Psoas muscle (tissue), 8 donors: ENCODE data around the gene CTNNA1. TPM values are rescaled to one million over a fixed set of nuclear protein-coding genes. Genes with fewer than 3 reads are reported as not detected.
"Not testable (repeated sequence)": the region's sequence is repeated elsewhere in the genome, so short reads cannot be mapped to it uniquely, and the experiment has no call there.

Experiments used
- ATAC-seq, 4 donors: fragments of 200-7000 bp; cut with Tn5 transposase; one replicate each; pipeline ENCODE4 v1.9.1; 2020; ENCODE audit warnings: moderate library complexity in 3 of 4, mild to moderate bottlenecking in 2 of 4
- DNase-seq, 2 donors: peaks; one replicate each; pipeline ENCODE4 v3.0.0-alpha.2; 2020
- H3K27ac ChIP-seq: fragments of 200-600 bp; one replicate; pipeline ENCODE4 v1.8.0; 2022
- H3K27me3 ChIP-seq, 3 donors: fragments of 200-600 bp in 1 of 3; one replicate each; pipeline versions ENCODE4 v1.6.1 to v1.8.0; 2013 to 2022; ENCODE audit warnings: low read length in 2 of 3, mild to moderate bottlenecking in 2 of 3, moderate library complexity in 1 of 3; ENCODE audit not compliant: insufficient read depth in 3 of 3
- H3K36me3 ChIP-seq, 2 donors: fragments of 200-600 bp in 1 of 2; one replicate each; pipeline versions ENCODE4 v1.6.1 to v1.8.0; 2013 to 2022; ENCODE audit warnings: low read depth in 1 of 2, mild to moderate bottlenecking in 1 of 2, moderate library complexity in 1 of 2; ENCODE audit not compliant: insufficient read depth in 1 of 2
- H3K4me1 ChIP-seq: fragments of 200-600 bp; one replicate; pipeline ENCODE4 v1.8.0; 2022
- H3K4me3 ChIP-seq: fragments of 200-600 bp; one replicate; pipeline ENCODE4 v1.8.0; 2022; ENCODE audit warnings: mild to moderate bottlenecking
- H3K9me3 ChIP-seq: fragments of 200-600 bp; one replicate; pipeline ENCODE4 v1.8.0; 2022
- WGBS, 3 donors: extraction: QIAGEN DNeasy Blood & Tissue Kit; methylation state at CpG; one replicate each; pipeline versions ENCODE4 v1.1.6 to v1.1.7; 2013; 5-methylcytosine and 5-hydroxymethylcytosine counted together
- intact Hi-C, 2 donors: fragments of 100-400 bp; cut with DNase I; formaldehyde crosslinking; loops; one replicate each; pipeline versions ENCODE4 v1.11.0 to v1.14.2; 2022
- polyA plus RNA-seq, 3 donors: library from polyadenylated mRNA; stranded (reverse); fragments of 200-250 nt; gene quantifications; one replicate each; pipeline ENCODE4 v1.2.3, GENCODE V29; 2013
- total RNA-seq, 4 donors: library from RNA; stranded (reverse); fragmentation: NEBNext Ultra II Directional in 2 of 4; extraction: Animal tissue kit (Norgen Biotek cat#: 25700) in 2 of 4; gene quantifications; one replicate each; pipeline versions ENCODE4 v1.2.1 to v1.2.4, GENCODE V29; 2021 to 2023
- TF ChIP-seq, protein P1 (sequence below): fragments of 200-600 bp; IDR thresholded peaks from one replicate; pipeline ENCODE4 v1.8.0; 2022; ENCODE audit warnings: antibody characterized with exemption
- donor health status: healthy with polysubstance abuse.
- donor health status: DM: no; HTN: no; CAD: no; lungs with moderate emphysema.
- donor health status: Bipolar disorder and iron deficiency.
- donor health status: healthy.
- donor health status: DM: yes; HTN: yes; CAD: no.
- donor health status: DM: no; HTN: no; CAD: no.
- donor health status: DM: no; HTN: no; CAD: no.
- donor health status: DM: yes; HTN: yes; CAD: no.

CTNNA1 gene
- total and polyA plus RNA-seq, 7 donors, result 58.8 to 162 (median 99.3) TPM

- intact Hi-C loops, result no loop called here
- DNase-seq (no peak), ATAC-seq (peak in 2 of 4 donors; percentile 35 to 45)
- Histone ChIP-seq H3K9me3 (no peaks in the 10 kb centered on the region), H3K4me3 (no peak overlapping the region), H3K36me3 (peaks cover 0 to 1% of the 10 kb centered on the region in 2 donors), H3K27ac (no peak overlapping the region), H3K27me3 (no peaks in the 10 kb centered on the region), H3K4me1 (peaks cover 21% of the 10 kb centered on the region)
- TF ChIP-seq, protein P1, sequence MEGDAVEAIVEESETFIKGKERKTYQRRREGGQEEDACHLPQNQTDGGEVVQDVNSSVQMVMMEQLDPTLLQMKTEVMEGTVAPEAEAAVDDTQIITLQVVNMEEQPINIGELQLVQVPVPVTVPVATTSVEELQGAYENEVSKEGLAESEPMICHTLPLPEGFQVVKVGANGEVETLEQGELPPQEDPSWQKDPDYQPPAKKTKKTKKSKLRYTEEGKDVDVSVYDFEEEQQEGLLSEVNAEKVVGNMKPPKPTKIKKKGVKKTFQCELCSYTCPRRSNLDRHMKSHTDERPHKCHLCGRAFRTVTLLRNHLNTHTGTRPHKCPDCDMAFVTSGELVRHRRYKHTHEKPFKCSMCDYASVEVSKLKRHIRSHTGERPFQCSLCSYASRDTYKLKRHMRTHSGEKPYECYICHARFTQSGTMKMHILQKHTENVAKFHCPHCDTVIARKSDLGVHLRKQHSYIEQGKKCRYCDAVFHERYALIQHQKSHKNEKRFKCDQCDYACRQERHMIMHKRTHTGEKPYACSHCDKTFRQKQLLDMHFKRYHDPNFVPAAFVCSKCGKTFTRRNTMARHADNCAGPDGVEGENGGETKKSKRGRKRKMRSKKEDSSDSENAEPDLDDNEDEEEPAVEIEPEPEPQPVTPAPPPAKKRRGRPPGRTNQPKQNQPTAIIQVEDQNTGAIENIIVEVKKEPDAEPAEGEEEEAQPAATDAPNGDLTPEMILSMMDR, result no peak
- 20 to 40% (median 29%) methylated on average over 5 of the region's 5 CpGs for WGBS, 3 donors
Observed at GRCh38 chr5:138772986-138773594, 19.9 kb downstream of the CTNNA1 start.

GRCh38 chr5:138773624-138774023 is 20.4 kb downstream of the CTNNA1 start:
- H3K36me3 ChIP-seq, H3K4me3 ChIP-seq, H3K27me3 ChIP-seq, H3K27ac ChIP-seq, DNase-seq, intact Hi-C loops, ATAC-seq, H3K9me3 ChIP-seq: not testable (repeated sequence)
- 80 to 86% (median 85%) methylated on average over 6 of the region's 6 CpGs for WGBS, 3 donors
- peaks cover 21% of the 10 kb centered on the region for H3K4me1 ChIP-seq

- Histone ChIP-seq H3K9me3 (no peaks in the 10 kb centered on the region), H3K4me3 (no peak overlapping the region), H3K4me1 (peaks cover 21% of the 10 kb centered on the region), H3K27ac (no peak overlapping the region), H3K36me3 (peaks cover 0 to 4% of the 10 kb centered on the region in 2 donors), H3K27me3 (no peaks in the 10 kb centered on the region)
- TF ChIP-seq, protein P1, result no peak
- DNase-seq, result no peak
- intact Hi-C loops, result no loop called here
- 75 to 94% (median 89%) methylated on average over 1 of the region's 1 CpG for WGBS, 3 donors
- ATAC-seq, result no peak
Observed at GRCh38 chr5:138775034-138775433, 21.8 kb downstream of the CTNNA1 start.

DNA sequence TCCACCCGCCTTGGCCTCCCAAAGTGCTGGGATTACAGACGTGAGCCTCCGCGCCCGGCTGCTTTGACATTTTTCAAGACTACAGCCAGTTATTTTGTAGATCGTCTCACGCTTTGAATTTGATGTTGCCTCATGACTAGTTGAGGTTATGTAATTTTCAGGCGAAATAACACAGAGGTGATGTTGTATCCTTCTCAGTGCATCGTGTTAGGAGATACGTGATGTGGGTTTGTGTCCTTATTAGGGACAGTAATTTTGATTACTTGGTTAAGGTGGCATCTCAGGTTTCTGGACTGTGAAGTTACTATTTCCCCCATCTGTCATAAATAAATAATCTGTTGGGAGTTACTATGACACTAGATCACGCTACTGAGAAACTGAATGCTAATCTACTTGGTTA is 25.0 kb downstream of the CTNNA1 start:
- Histone ChIP-seq H3K36me3 (peaks cover 0 to 19% of the 10 kb centered on the region in 2 donors), H3K9me3 (no peaks in the 10 kb centered on the region), H3K4me3 (no peak overlapping the region), H3K27me3 (no peaks in the 10 kb centered on the region), H3K27ac (no peak overlapping the region), H3K4me1 (peaks cover 6% of the 10 kb centered on the region)
- DNase-seq (no peak), ATAC-seq (peak in 3 of 4 donors; percentile 40 to 63 (median 51))
- intact Hi-C loops, result no loop called here
- TF ChIP-seq, protein P1, result no peak
- 76 to 92% (median 79%) methylated on average over 11 of the region's 11 CpGs for WGBS, 3 donors

DNA sequence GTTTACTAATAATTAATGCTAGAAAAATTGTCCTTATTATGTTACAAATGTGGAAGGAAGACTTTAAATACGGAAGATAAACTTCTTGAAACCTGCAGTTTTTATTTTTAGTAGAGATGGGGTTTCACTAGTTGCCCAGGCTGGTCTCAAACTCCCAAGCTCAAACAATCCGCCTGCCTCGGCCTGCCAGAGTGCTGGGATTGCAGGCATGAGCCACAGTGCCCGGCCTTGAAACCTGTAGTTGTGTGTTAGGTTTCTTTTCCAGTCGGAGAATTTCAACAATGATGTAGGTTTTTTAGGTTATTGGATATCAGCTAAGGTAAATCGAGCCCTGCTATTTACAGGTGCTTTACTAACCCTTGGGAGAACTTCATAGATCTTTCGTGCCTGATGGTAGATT is 30.8 kb downstream of the CTNNA1 start:
- TF ChIP-seq, protein P1, result no peak
- 64 to 87% (median 65%) methylated on average over 7 of the region's 7 CpGs for WGBS, 3 donors
- intact Hi-C loops, result no loop called here
- Histone ChIP-seq H3K36me3 (peaks cover 0 to 29% of the 10 kb centered on the region in 2 donors), H3K4me3 (no peak overlapping the region), H3K9me3 (no peaks in the 10 kb centered on the region), H3K27me3 (no peaks in the 10 kb centered on the region), H3K4me1 (peaks cover 15% of the 10 kb centered on the region), H3K27ac (no peak overlapping the region)
- ATAC-seq (no peak), DNase-seq (no peak)
